ENCODE data around the gene ZBTB7C. TPM values are rescaled to one million over a fixed set of nuclear protein-coding genes. Genes with fewer than 3 reads are reported as not detected.

Gene ZBTB7C
- total RNA-seq, 1 experiment from 2014 or later: 0.33 TPM

DNA sequence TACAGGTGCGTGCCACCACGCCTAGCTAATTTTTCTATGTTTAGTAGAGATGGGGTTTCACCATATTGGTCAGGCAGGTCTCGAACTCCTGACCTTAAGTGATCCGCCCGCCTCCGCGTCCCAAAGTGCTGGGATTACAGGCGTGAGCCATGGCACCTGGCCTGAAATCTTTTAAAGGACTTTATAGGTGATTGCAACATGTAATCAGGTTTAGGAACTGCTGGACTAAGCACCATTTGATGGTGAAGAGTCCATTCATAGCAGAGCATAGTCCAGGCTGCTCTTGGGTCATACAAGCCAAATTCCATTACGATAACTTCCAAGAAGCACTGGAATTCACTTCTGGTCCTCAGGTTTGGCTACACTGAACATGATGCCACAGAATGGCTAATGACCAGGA is 278.1 kb downstream of the ZBTB7C start:
- Histone ChIP-seq H3K79me2 (ENCODE audit: insufficient read depth, low read length) (no peaks in the 10 kb centered on the region), H2BK12ac (ENCODE audit: insufficient read length, low read depth, low read length) (no peak overlapping the region), H2BK15ac (ENCODE audit: low read depth, low read length) (no peak overlapping the region), H2BK20ac (ENCODE audit: low read depth, low read length, poor library complexity, severe bottlenecking) (no peak overlapping the region), H3K23me2 (ENCODE audit: insufficient read length, low read depth, low read length, poor library complexity, severe bottlenecking) (peaks cover 5% of the 10 kb centered on the region), H3K23ac (ENCODE audit: insufficient read length, low read depth, low read length) (no peak overlapping the region), H4K20me1 (ENCODE audit: control insufficient read depth, insufficient read depth, insufficient read length) (no peaks in the 10 kb centered on the region), H3K4me2 (ENCODE audit: insufficient read depth, insufficient read length, low read length) (no peak overlapping the region), H3K18ac (ENCODE audit: insufficient read length, low read depth, low read length) (no peak overlapping the region), H3K4ac (ENCODE audit: low read depth, low read length) (no peak overlapping the region), H3K9ac (ENCODE audit: extremely low read depth, insufficient read length, low read length) (no peak overlapping the region), H3K79me1 (ENCODE audit: insufficient read depth, low read depth, low read length, poor library complexity, severe bottlenecking) (no peaks in the 10 kb centered on the region), H2BK120ac (ENCODE audit: low read depth, low read length, poor library complexity, severe bottlenecking) (no peak overlapping the region), H3K9me3 (ENCODE audit: control insufficient read depth, low read depth, low read length) (no peaks in the 10 kb centered on the region), H3K27ac (ENCODE audit: insufficient read length, low read depth, low read length) (no peak overlapping the region), H2AK5ac (ENCODE audit: insufficient read length, low read length) (no peak overlapping the region), H3T11ph (ENCODE audit: low read length) (no peak overlapping the region), H4K91ac (ENCODE audit: insufficient read length, low read depth, low read length) (no peak overlapping the region), H3K27me3 (ENCODE audit: insufficient read depth, low read length) (peaks cover 10% of the 10 kb centered on the region; the same call in 1 of the 2 replicates), H4K5ac (ENCODE audit: insufficient read length, low read depth, low read length) (no peak overlapping the region), H3K56ac (ENCODE audit: insufficient read length, low read depth, low read length) (no peak overlapping the region), H2BK5ac (ENCODE audit: insufficient read length, low read length) (no peak overlapping the region), H3K14ac (ENCODE audit: insufficient read depth, low read length) (no peak overlapping the region), H4K8ac (replicated peaks; ENCODE audit: insufficient read length, low read depth, low read length) (no peak overlapping the region), H3K4me1 (ENCODE audit: insufficient read depth, low read length) (0 out of 2 replicates have a peak, but pooled peaks cover 4% of the 10 kb centered on the region), H2AFZ (ENCODE audit: low read length) (no peak overlapping the region)
- Mint-ChIP-seq H3K27me3 (ENCODE audit: low read depth) (peaks cover 41% of the 10 kb centered on the region), H3K36me3 (ENCODE audit: insufficient read depth in 1 of 3, low read depth in 3 of 3) (no peaks in the 10 kb centered on the region), H3K9me3 (no peaks in the 10 kb centered on the region), H3K4me3 (no peak overlapping the region), H3K27ac (no peak overlapping the region), H3K4me1 (peaks cover 15 to 48% of the 10 kb centered on the region in 2 experiments)
- WGBS (ENCODE audit: extremely low coverage, insufficient read length, low lambda C conversion rate): no CpG with 5 or more reads among the region's 9 CpGs
- no peak for DNase-seq
- TF ChIP-seq, protein P1, sequence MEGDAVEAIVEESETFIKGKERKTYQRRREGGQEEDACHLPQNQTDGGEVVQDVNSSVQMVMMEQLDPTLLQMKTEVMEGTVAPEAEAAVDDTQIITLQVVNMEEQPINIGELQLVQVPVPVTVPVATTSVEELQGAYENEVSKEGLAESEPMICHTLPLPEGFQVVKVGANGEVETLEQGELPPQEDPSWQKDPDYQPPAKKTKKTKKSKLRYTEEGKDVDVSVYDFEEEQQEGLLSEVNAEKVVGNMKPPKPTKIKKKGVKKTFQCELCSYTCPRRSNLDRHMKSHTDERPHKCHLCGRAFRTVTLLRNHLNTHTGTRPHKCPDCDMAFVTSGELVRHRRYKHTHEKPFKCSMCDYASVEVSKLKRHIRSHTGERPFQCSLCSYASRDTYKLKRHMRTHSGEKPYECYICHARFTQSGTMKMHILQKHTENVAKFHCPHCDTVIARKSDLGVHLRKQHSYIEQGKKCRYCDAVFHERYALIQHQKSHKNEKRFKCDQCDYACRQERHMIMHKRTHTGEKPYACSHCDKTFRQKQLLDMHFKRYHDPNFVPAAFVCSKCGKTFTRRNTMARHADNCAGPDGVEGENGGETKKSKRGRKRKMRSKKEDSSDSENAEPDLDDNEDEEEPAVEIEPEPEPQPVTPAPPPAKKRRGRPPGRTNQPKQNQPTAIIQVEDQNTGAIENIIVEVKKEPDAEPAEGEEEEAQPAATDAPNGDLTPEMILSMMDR (conservative IDR thresholded peaks at IDR 0.05): no peak

All from H9 (cell line).